ENCODE results near the gene MCOLN2. TPM values are rescaled to one million over a fixed set of nuclear protein-coding genes. Genes with fewer than 3 reads are reported as not detected.

Gene MCOLN2
- total RNA-seq, 2 experiments from 2014 or later: 9.7 TPM

DNA sequence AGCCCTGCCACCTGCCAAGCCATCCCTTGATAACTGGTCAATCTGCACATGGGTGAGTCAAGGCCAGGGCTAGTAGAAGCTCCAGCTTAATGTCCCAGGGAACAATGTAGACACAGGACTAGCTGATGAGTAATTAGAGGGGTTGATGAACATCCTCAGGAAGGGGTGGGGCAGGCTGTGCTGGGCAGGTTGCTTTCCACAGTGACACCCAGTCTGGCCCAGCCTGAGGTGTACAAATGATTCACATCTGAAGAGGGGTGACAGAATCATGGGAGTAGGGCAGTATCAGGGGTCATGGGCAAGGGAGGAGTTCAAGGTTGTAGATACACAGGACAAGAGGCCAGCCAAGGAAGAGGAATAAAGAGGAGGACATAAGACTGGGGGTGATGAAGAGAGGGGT lies 108.2 kb downstream of the MCOLN2 start:
- ATAC-seq (ENCODE audit: poor library complexity) (peak; percentile 32), DNase-seq (peak in 8 of 14 experiments; percentile 5 to 57 (median 26))
- intact Hi-C loops (cut with DNase I, micrococcal nuclease): no loop called here

DNA sequence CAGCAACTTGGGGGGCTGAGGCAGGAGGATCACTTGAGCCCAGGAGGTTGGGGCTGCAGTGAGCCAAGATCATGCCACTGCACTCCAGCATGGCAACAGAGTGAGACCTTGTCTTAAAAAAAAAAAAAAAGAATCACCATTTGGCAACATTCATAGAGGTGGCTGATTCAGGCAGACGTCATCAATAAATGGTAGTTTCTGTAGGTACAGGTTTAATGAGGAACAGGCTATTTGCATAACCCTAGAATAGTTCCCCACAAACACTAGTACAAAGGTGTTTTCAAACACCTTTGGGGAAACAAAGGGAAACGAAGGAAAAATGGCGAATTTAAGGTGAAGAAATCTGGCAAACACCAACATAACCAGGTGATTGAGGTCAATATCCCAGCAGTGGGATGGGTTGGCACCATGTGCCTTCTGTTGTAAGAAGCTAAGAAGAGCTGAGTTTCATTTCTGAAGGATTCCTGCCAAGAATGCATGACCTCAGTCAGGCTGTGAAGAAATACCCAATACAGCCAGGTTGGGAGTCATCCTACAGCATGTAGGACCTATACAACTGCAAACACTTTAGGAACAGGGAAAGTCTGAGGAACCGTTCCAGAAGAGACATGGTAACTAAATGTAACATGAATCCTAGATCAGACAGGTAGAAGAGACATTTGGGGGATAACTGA lies 109.5 kb downstream of the MCOLN2 start:
- ChIA-PET CTCF (interaction anchor here (0.7 kb wide), 1 partner anchor 51 kb away, joined by 3 read pairs; no protein-coding TSS in a partner anchor), POLR2A (no interaction called here)
- Histone ChIP-seq H3K9me3 (ENCODE audit: control insufficient read depth in 1 of 2, insufficient read depth in 1 of 2, low read length in 2 of 2) (no peaks in the 10 kb centered on the region), H3K4me3 (ENCODE audit: low read length) (no peak overlapping the region), H3K27me3 (ENCODE audit: control insufficient read depth in 1 of 2, insufficient read depth in 2 of 2, low read length in 2 of 2) (peaks cover 2 to 3% of the 10 kb centered on the region in 2 experiments), H3K4me1 (ENCODE audit: insufficient read depth, low read length) (peaks cover 12% of the 10 kb centered on the region), H3K27ac (ENCODE audit: low read depth in 1 of 2, low read length in 2 of 2) (no peak overlapping the region), H3K36me3 (ENCODE audit: insufficient read depth, low read length) (no peaks in the 10 kb centered on the region)
- TF ChIP-seq, protein P1, sequence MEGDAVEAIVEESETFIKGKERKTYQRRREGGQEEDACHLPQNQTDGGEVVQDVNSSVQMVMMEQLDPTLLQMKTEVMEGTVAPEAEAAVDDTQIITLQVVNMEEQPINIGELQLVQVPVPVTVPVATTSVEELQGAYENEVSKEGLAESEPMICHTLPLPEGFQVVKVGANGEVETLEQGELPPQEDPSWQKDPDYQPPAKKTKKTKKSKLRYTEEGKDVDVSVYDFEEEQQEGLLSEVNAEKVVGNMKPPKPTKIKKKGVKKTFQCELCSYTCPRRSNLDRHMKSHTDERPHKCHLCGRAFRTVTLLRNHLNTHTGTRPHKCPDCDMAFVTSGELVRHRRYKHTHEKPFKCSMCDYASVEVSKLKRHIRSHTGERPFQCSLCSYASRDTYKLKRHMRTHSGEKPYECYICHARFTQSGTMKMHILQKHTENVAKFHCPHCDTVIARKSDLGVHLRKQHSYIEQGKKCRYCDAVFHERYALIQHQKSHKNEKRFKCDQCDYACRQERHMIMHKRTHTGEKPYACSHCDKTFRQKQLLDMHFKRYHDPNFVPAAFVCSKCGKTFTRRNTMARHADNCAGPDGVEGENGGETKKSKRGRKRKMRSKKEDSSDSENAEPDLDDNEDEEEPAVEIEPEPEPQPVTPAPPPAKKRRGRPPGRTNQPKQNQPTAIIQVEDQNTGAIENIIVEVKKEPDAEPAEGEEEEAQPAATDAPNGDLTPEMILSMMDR (IDR thresholded peaks at IDR 0.05): no peak
- Mint-ChIP-seq H3K27me3 (peaks cover 10% of the 10 kb centered on the region), H3K4me1 (ENCODE audit: low read depth) (peaks cover 9% of the 10 kb centered on the region), H3K27ac (no peak overlapping the region), H3K4me3 (no peak overlapping the region), H3K36me3 (ENCODE audit: low read depth) (no peaks in the 10 kb centered on the region), H3K9me3 (no peaks in the 10 kb centered on the region)
- DNase-seq (no peak), ATAC-seq (ENCODE audit: poor library complexity) (no peak)
- intact Hi-C loops (cut with DNase I, micrococcal nuclease): no loop called here

More for the DNA sequence above, 108.2 kb downstream of the MCOLN2 start:
- Mint-ChIP-seq H3K27ac (no peak overlapping the region), H3K27me3 (peaks cover 18% of the 10 kb centered on the region), H3K9me3 (no peaks in the 10 kb centered on the region), H3K4me1 (ENCODE audit: low read depth) (peaks cover 17% of the 10 kb centered on the region), H3K36me3 (ENCODE audit: low read depth) (no peaks in the 10 kb centered on the region), H3K4me3 (no peak overlapping the region)
- H3K4me1 ChIP-seq (ENCODE audit: insufficient read depth, low read length): peaks cover 24% of the 10 kb centered on the region
- H3K27me3 ChIP-seq (ENCODE audit: control insufficient read depth in 1 of 2, insufficient read depth in 2 of 2, low read length in 2 of 2): peaks cover 12% of the 10 kb centered on the region in 2 experiments
- no peaks in the 10 kb centered on the region for H3K9me3 ChIP-seq (ENCODE audit: control insufficient read depth in 1 of 2, insufficient read depth in 1 of 2, low read length in 2 of 2)
- ChIA-PET POLR2A (no interaction called here), CTCF (no interaction called here)
- no peak overlapping the region for H3K27ac ChIP-seq (ENCODE audit: low read depth in 1 of 2, low read length in 2 of 2)
- no peaks in the 10 kb centered on the region for H3K36me3 ChIP-seq (ENCODE audit: insufficient read depth, low read length)
- H3K4me3 ChIP-seq (ENCODE audit: low read length): no peak overlapping the region
- TF ChIP-seq, protein P1 (IDR thresholded peaks at IDR 0.05): no peak

DNA sequence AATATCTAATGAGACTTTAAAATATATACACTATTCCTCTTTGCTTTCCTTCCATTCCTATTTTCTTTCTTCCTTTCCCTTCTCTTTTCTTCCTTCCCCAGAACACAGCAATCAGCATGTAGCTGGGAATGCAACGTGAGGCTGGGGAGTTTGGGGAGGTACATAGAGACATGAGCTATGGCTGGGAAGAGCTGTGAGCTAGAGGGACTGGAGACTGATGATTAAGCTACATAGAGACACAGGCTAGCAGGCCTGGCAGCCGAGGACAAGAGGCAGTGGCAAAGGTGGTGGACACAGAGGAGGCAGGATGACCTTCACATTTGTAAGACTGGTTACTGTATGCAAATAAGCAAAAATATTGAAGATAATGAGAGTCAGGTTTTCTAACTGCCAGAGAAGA lies 111.4 kb downstream of the MCOLN2 start:
- H3K4me1 ChIP-seq (ENCODE audit: insufficient read depth, low read length): peaks cover 10% of the 10 kb centered on the region
- TF ChIP-seq, protein P1 (IDR thresholded peaks at IDR 0.05): no peak
- ChIA-PET CTCF (no interaction called here), POLR2A (no interaction called here)
- DNase-seq (no peak), ATAC-seq (ENCODE audit: poor library complexity) (no peak)
- Mint-ChIP-seq H3K27me3 (no peaks in the 10 kb centered on the region), H3K9me3 (no peaks in the 10 kb centered on the region), H3K27ac (no peak overlapping the region), H3K4me3 (no peak overlapping the region), H3K4me1 (ENCODE audit: low read depth) (peaks cover 8% of the 10 kb centered on the region), H3K36me3 (ENCODE audit: low read depth) (no peaks in the 10 kb centered on the region)
- no peak overlapping the region for H3K4me3 ChIP-seq (ENCODE audit: low read length)
- intact Hi-C loops (cut with DNase I, micrococcal nuclease): no loop called here
- H3K9me3 ChIP-seq (ENCODE audit: control insufficient read depth in 1 of 2, insufficient read depth in 1 of 2, low read length in 2 of 2): no peaks in the 10 kb centered on the region
- no peak overlapping the region for H3K27ac ChIP-seq (ENCODE audit: low read depth in 1 of 2, low read length in 2 of 2)
- no peaks in the 10 kb centered on the region for H3K36me3 ChIP-seq (ENCODE audit: insufficient read depth, low read length)
- no peaks in the 10 kb centered on the region for H3K27me3 ChIP-seq (ENCODE audit: control insufficient read depth in 1 of 2, insufficient read depth in 2 of 2, low read length in 2 of 2)

Measured in CD4-positive, alpha-beta T cell (primary cell).